ENCODE results near the gene CACNG4.

- TF ChIP-seq CTCF (IDR thresholded peaks at IDR 0.05): no peak
- no peak for TF ChIP-seq POLR2A (IDR thresholded peaks at IDR 0.05)
Measured at GRCh38 chr17:66923886-66924285, 40.6 kb upstream of the CACNG4 start.

All from heart left ventricle (tissue), 13 donors.